DOHH2 (cell line): ENCODE results near the gene RBM47.

Experiments used
- CTCF ChIP-seq: fragments of 200-600 bp; sonication (generic); IDR thresholded peaks from one replicate; pipeline ENCODE4 v1.5.1; 2014; ENCODE audit warnings: antibody characterized with exemption, mild to moderate bottlenecking, low read depth, low read length; ENCODE audit not compliant: poor library complexity, severe bottlenecking
- EZH2phosphoT487 ChIP-seq: fragments of 200-600 bp; sonication (generic); IDR thresholded peaks from 2 replicates; pipeline ENCODE4 v1.6.1; 2017; ENCODE audit warnings: borderline replicate concordance, mild to moderate bottlenecking, antibody characterized with exemption, low read length, moderate library complexity, mixed read lengths

GRCh38 chr4:40458109-40458508 is 171.6 kb downstream of the RBM47 start:
- TF ChIP-seq CTCF (no peak), EZH2phosphoT487 (no peak)
